Endometrial microvascular endothelial cells (primary cell): ENCODE measurements around the gene TMEM45A. TPM values are rescaled to one million over a fixed set of nuclear protein-coding genes. Genes with fewer than 3 reads are reported as not detected.
"Not testable (repeated sequence)": the region's sequence is repeated elsewhere in the genome, so short reads cannot be mapped to it uniquely, and the experiment has no call there.

Experiments
- in situ Hi-C: cut with HindIII; loops from 2 replicates; pipeline ENCODE4 v1.10.0; 2017; ENCODE audit warnings: low sequenced_read_pairs, low pct_unique_long_range_greater_than_20kb; ENCODE audit errors: inconsistent ontology term
- total RNA-seq: library from RNA; depleted of rRNA; stranded (reverse); fragments of >200 nt; gene quantifications from one replicate; pipeline ENCODE4 v1.2.3, GENCODE V29; 2015; ENCODE audit errors: inconsistent ontology term

TMEM45A gene
- total RNA-seq, 1 donor from 2014 or later = 5.2 TPM

- in situ Hi-C loops = no loop called here
These were observed 65.8 kb downstream of the TMEM45A start for GRCh38 chr3:100558233-100558632.

DNA sequence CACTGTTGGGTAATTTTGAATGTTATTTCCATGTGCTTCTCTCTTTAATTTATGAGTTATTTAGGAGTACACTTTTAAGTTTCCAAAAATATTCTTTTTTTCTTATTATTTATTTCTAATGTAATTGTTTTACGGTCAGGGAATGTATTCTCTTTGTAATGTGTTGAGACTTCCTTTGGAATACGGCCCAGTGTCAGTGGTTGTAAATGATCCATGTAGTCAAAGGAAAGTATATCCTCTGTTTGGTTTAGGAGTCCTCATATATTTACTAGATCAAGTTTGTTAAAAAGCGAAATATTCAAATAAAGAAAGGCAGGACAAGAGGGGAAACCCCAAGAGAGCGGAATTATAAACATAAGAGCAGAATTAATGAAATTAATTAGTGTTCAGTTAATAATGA is 68.0 kb downstream of the TMEM45A start:
- in situ Hi-C loops = no loop called here

GRCh38 chr3:100561459-100562158 is 69.2 kb downstream of the TMEM45A start:
- in situ Hi-C loops = no loop called here

GRCh38 chr3:100562224-100562857 is 69.9 kb downstream of the TMEM45A start:
- in situ Hi-C loops = no loop called here

DNA sequence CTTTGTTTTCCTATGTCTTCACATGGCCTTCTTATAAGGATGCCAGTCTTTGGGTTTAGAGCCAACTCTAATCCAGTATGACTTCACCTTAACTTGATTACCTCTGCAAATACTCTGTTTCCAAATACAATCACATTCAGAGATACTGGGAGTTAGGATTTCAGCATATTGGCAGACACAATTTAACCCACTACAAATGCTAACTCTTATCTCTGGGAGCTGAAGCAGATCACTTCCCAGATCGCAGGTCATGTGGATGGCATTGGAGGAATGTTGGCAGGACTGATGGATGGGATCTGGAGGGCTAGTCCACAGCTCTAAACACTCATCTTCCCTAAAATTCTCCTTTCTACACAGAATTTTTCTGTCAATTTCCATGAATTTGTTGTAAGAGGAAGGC is 70.8 kb downstream of the TMEM45A start:
- in situ Hi-C loops = no loop called here

DNA sequence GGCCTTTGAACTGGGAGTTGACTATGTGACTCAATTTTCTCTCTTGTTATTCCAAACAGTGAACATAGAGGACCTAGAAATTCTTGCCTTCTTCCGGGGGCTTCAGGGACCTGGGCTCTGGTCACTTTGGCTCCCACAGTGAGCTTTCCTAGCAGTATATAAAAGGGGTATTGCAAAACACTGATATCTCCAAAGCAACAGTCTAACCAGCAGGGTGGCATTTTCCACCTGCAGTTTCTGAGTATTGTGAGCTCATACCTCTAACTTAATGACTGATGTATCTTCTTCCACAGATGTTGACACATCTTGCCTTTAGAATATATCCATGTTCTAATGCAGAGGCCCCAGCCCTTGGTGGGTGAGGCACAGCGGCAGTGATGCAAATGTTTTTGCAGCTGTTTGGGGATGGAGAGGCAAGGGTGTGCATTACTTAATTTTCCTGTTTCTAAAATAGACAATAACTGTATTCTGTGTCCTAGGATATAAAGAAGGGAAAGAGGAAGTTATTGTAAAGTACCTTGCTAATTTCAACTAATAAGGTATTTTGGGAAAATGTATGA is 71.3 kb downstream of the TMEM45A start:
- in situ Hi-C loops = no loop called here

DNA sequence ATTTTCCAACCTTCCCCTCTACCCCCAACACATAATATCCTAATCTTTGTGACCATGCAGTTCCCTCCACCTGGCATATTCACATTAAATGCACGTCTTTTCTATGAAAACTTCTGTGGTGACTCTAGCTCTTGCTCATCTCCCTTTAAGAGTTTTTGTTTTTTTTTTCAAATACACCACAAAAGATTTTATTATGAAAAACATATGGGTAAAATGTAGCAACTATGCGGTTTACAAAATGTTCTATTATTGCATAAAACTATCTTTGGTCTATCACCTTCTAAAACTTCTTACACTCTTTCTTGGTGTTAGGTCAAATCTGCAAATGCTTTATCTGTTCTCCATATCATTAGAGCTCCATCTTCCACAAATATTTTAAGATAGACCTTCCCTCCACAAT is 78.4 kb downstream of the TMEM45A start:
- in situ Hi-C loops = no loop called here

DNA sequence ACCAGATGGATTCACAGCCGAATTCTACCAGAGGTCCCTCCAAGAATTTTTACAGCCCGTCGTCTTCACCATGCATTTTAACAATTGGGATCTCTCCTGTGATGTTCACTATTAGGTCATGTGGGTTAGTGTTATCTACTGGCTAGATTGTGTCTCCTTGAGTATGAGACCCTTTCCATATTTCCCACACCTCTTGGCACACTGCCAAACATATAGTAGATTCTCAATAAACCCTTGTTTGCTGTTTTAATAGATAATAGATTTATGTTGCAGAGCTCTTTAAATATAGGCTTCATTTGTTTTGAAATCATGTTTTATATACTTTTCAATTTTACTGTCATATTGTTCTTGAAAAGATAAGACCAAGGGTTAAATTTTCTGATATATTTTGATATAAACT is 82.1 kb downstream of the TMEM45A start:
- in situ Hi-C loops = no loop called here

DNA sequence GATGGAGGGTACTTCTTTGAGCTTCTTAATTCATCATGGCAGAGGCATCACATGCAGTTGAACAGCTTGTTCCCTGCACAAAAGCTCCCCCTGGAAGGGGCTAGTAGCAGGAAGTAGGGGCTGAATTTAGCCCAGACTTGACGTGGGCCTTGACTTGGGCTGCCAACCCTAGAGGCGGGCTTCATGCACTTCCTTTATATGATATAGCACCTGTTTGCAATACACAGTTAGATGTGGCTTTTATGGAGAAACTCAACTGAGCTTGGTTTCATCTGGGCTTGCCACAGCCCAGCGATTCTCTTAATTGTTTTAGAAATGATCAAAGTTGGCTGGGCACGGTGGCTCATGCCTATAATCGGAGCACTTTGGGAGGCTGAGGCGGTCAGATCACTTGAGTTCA is 83.3 kb downstream of the TMEM45A start:
- in situ Hi-C loops = no loop called here

- in situ Hi-C loops = no loop called here
These were observed 85.1 kb downstream of the TMEM45A start for GRCh38 chr3:100577382-100578008.

- in situ Hi-C loops = no loop called here
These were observed 86.2 kb downstream of the TMEM45A start for GRCh38 chr3:100578646-100579045.

DNA sequence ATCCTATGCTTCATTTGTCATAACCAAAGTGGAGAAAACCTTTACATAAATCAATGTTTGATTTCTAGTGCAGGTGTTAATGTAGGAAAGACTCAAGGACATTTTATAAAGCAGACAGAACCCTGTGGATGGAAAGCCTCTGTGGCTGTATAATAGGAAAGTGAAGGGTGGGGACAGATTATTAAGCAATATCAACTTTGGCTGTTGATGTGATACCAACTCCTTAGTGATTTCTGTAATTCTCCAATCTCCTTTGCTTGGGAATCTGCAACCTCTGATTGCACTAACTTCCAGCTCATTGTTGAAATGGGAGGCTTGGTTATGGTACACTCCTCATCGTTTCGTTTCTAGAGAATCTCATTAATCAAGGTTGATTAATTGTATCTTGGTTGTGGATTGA is 87.7 kb downstream of the TMEM45A start:
- in situ Hi-C loops = no loop called here

DNA sequence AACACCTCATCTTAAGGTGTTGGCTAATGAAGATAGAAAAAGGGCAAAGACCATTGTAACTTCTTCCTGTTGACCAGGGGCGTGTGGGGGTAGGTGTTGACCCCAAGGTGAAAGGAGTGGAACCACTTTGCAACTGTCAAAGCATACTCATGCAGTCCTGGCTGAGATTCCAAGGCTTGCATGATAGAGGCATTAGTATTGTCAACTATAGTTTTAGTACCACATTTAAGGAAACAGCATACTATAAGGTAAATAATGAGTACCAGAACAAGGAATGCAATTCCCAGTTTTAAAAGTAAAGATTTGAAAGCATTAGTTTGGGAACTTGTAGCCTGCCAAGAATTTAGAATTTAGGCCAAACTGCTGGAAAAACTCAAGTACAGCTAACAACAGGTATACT is 89.2 kb downstream of the TMEM45A start:
- in situ Hi-C loops = no loop called here

DNA sequence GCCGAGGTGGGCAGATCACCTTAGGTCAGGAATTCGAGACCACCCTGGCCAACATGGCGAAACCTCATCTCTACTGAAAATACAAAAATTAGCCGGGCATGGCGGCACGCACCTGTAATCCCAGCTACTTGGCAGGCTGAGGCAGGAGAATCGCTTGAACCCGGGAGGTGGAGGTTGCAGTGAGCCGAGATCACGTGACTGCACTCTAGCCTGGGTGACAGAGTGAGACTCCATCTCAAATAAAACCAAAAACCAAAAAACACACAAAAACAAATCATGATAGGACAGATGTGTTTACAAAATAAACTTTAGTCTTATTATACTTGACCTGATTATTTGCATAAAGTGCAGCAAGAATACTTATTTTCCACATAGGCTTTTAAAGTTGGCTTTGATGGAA is 89.7 kb downstream of the TMEM45A start:
- in situ Hi-C loops = not testable (repeated sequence)

- in situ Hi-C loops = no loop called here
These were observed 91.8 kb downstream of the TMEM45A start for GRCh38 chr3:100584101-100584660.

DNA sequence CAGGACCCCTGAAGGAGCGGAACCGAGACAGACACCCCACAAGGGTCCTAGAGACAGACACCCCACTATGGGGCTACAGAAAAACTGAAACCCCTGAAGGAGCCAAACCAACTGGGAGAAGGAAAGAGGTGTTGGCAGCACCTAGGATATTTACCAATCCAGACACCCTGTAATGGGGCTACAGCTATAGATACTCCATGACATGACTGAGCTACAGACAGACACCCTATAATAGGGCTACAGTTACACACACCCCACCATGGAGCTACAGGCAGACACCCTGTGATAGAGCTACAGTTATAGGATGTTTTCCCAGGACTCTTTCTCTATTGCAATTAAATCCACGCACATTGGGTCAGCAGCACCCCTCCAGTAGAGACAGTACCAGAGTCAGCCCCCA is 94.4 kb downstream of the TMEM45A start:
- in situ Hi-C loops = no loop called here

DNA sequence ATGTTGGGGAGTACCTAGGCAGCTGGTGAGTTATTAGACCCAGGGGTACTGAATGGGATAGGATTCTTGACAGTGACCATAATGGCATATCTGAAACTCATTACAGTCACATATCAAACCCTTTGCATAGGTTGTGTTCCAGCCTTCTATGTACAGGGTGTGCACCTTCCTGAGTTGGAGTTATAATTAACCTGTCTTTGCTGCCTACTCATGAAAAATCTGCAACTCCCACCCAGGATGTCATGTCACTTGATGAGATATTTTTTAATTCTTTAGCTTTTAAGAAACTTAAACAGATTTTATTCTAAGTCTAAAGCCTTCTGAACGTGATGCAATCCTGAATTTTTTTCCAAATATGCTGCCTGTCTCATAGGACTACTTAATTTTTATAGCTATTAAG is 95.8 kb downstream of the TMEM45A start:
- in situ Hi-C loops = no loop called here

DNA sequence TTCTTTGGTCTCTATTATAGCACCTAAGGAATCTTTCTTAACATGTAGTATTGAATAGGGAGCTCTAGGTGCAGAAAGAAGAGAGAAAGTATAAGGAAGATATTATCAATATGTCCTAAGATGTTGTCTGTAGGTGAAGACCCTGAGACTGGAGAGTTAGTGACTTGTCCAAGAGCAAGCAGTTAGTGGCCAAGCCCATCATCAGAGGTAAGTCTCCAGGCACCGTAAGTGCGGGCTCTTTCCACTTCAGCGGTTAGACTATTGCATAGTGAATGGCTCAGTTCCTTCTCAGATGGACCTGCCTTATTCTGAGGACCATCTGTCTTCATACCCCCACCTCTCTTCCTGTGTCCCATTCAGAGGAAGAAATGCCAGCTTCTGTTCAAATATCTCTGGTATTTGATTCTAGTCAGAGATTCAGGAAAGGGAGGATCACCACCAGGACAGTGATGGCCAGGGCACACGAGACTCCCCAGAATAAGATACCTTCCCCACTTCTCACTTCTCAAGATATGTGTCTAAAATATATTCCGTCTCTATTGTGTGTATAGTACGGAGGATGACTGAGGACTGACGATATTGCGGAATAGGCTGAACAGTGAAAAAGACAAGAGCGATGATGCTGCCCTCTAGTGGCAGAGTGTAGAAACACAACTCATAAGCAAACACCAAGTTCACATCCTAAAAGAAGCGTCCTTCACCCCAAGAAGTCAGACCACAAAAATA is 97.9 kb downstream of the TMEM45A start:
- in situ Hi-C loops = no loop called here

DNA sequence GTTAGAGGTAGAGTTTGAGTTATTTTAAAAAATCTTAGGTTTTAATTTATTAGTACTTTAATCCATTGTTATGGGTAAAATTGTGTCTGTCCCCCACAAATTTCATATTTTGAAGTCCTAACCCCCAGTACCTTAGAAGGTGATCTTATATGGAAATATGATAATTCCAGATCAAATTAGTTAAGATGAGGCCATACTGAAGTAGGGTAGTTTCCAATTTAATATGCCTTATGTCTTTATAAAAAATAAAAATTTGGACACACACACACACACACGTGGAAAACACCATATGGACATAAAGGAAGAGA is 98.4 kb downstream of the TMEM45A start:
- in situ Hi-C loops = no loop called here
